GM18861 (cell line): ENCODE data around the gene MSL3B.

ENCODE experiments used
- ATAC-seq: cut with Tn5 transposase; IDR thresholded peaks from one replicate; pipeline ENCODE4 v1.9.1; 2021; ENCODE audit not compliant: unreplicated experiment

MSL3B gene

DNA sequence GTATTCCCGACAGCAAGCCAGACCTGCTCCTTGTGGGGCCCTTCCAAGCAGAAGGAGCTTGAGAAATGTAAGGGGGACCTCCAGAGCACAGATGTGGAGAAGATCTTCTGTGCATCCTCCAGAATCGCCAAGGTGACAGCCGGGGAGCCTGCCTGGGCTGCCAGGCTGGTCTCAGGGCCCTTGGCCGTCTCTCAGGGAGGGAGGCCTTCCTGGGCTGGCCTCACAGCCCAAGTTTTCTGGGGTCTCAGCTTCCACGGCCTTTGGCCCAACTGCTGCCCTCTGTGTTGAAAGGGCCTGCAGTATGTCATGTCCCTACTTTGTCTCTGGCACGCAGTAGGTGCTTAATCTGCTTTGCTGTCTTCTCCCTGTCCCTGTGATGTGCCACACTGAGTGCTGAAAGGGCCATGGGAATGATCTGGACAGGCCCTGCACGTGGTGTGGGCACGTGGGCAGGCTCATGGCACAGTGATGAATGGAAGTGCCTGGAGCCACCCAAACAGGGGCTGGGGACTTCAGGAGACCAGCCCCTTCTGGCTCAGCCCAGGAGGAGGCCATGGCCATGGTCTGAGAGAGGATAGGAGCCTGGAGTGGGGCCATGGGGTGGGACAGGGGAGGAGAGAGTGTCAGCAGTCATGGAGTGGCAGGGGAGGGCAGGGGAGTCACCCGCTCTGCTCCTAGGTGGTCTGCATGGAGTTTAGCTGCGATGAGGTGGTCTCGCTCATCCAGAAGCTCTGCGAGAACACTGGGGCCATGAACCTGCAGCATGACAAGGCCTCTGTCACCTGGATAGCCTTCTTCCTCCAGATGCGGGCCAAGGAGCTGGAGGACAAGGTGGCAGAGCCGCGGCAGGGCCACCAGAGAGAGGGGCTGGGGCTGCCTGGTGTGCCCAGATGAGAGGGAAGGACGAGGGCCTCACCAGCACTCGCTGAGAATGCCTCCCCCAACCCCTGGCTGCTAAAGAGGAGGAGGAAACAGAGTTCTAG, 49.3 kb downstream of the MSL3B start:
- no peak for ATAC-seq

GRCh38 chr2:233817995-233818638, 50.1 kb downstream of the MSL3B start:
- ATAC-seq = no peak

GRCh38 chr2:233817361-233817911, 50.8 kb downstream of the MSL3B start:
- no peak for ATAC-seq

DNA sequence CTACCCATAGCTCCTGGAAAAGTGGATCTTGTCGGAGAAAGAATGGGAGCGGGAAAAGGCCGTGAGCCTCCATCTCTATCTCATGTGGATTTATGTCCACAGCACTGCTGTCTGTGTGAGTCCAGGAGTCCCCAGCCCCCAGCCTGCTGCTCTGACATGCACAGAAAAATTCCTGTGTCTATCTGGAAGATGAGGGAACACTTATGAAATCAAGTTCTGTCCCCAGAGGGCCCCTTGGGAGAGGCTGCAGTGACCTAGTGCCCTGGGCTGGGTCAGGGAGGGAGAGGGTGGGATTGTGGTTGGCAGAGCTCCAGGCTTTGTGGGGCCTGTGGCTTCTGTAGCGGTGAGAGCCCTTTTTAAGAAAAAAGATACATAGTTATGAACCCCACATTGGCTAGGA, 51.4 kb downstream of the MSL3B start:
- ATAC-seq = no peak

- no peak for ATAC-seq
Measured at GRCh38 chr2:233816334-233816733, 51.9 kb downstream of the MSL3B start.

- no peak for ATAC-seq
Measured at GRCh38 chr2:233815861-233816260, 52.3 kb downstream of the MSL3B start.
